GM12864 (cell line): ENCODE data around the gene HS3ST5.
"Not testable (repeated sequence)": the region's sequence is repeated elsewhere in the genome, so short reads cannot be mapped to it uniquely, and the experiment has no call there.

ENCODE experiments used
- DNase-seq: peaks from one replicate; pipeline ENCODE4 v3.0.0-alpha.2; 2011; ENCODE audit warnings: low read depth
- H3K4me3 ChIP-seq: 2 replicates; pipeline ENCODE4 v1.5.1; 2011; ENCODE audit warnings: mild to moderate bottlenecking, low read depth, low read length, control low read depth
- CTCF ChIP-seq: IDR thresholded peaks from 2 replicates; pipeline ENCODE4 v1.5.1; 2011; ENCODE audit warnings: low read depth, mild to moderate bottlenecking, moderate library complexity, low read length, control low read depth, inconsistent platforms; ENCODE audit errors: missing control alignments

Gene HS3ST5

GRCh38 chr6:114240796-114241195, 102.0 kb downstream of the HS3ST5 start:
- no peak for TF ChIP-seq CTCF
- DNase-seq, result no peak
- H3K4me3 ChIP-seq, result no peak overlapping the region

GRCh38 chr6:114228675-114229074, 114.1 kb downstream of the HS3ST5 start:
- H3K4me3 ChIP-seq, result no peak overlapping the region
- no peak for DNase-seq
- TF ChIP-seq CTCF, result no peak

GRCh38 chr6:114227944-114228468, 114.8 kb downstream of the HS3ST5 start:
- TF ChIP-seq CTCF, result no peak
- no peak overlapping the region for H3K4me3 ChIP-seq
- DNase-seq, result no peak

GRCh38 chr6:114220241-114220640, 122.6 kb downstream of the HS3ST5 start:
- DNase-seq, result no peak
- no peak overlapping the region for H3K4me3 ChIP-seq
- TF ChIP-seq CTCF, result no peak

- no peak for DNase-seq
- no peak for TF ChIP-seq CTCF
- no peak overlapping the region for H3K4me3 ChIP-seq
Observed at GRCh38 chr6:114218437-114219340, 124.1 kb downstream of the HS3ST5 start.

GRCh38 chr6:114217996-114218395, 124.8 kb downstream of the HS3ST5 start:
- not testable (repeated sequence) for DNase-seq

GRCh38 chr6:114216789-114217467, 125.9 kb downstream of the HS3ST5 start:
- H3K4me3 ChIP-seq, result no peak overlapping the region
- no peak for DNase-seq
- TF ChIP-seq CTCF, result no peak

More at GRCh38 chr6:114217996-114218395, 124.8 kb downstream of the HS3ST5 start:
- not testable (repeated sequence) for H3K4me3 ChIP-seq
